Measurements from ENCODE around the gene PTPRK.

PTPRK gene

DNA sequence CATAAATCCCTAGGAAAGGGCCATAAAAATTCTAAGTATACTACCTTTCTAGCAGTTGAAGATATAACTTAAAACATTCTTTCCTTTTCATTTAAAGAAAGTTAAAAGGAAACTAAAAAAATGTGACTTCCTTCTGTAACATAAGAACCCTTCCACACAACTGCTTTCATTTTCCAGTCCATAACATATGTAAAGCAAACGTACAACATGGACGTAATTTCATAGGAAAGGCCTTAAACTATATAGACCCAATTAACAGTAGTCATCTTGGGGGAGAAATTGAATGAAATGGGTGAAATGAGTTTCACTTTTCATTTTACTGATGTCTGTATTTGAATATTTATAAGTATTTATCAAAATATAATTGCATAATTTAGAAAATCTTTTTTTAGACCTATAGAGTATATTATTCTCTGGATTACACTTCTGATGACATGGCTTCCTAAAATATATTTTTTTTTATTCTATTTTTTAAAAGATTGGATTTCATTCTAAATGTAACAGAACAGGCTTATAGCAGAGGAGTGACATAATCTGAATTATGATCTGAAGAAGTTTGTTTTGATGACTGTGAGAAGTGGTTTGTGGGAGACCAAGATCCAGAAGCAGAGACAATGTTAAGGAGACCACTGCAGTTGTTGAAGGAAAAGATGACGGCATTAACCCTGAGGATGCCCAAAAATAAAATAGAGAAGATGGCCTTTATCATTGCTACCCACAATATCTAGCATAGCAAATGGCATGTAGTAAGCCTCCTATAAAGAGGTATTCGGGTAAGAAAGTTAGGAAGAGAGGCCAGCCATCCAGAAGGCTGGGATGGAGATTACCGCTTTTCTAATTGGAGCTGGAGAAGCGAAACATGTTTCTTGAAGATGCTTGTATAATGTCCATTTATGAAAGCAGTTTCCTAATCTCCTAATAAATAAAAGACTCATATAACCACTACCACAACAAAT is 260.4 kb downstream of the PTPRK start:
- no peak for TF ChIP-seq CTCF (IDR thresholded peaks at IDR 0.05; ENCODE audit: control extremely low read depth, extremely low read depth, low read depth, missing control alignments)
- ChIA-PET POLR2A (no interaction called here), CTCF (interaction anchor here (0.9 kb wide), 1 partner anchor 14 kb away, joined by 3 read pairs; no protein-coding TSS in a partner anchor)
- DNase-seq (ENCODE audit: extremely low spot score), result no peak

DNA sequence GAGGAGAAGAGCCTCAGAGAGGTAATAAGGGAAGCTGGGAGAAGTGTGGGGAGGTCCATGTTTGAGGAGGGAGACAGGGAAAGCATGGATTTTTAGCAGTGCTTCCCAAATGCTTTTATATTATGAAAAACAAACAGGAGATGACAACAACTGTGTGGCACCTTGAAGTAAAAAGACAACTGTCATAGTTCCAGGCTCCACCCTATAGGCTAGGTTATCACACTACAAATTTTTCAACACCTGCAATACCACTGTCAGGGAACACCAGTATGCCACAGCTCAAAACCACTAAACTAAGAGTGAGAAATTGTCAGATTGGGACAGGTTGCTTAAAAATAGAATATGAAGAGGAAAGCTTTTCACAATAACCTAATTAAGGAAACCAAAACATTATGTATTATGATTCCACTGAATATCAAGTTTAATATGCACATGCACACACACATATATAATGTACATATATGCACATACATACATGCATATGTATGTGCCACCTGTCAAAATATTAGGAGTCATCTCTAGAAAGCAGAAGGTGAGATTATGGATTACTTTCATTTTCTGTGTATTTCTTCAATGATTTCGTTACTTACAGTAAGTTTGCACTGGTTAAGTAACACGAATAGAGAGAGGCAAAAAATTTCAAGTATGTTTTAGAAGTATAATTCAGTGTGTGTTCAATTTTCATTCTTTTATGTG is 261.2 kb downstream of the PTPRK start:
- DNase-seq (ENCODE audit: extremely low spot score), result no peak
- ChIA-PET CTCF (interaction anchor here (0.9 kb wide), 1 partner anchor 10 kb away, joined by 4 read pairs; no protein-coding TSS in a partner anchor), POLR2A (no interaction called here)
- no peak for TF ChIP-seq CTCF (IDR thresholded peaks at IDR 0.05; ENCODE audit: control extremely low read depth, extremely low read depth, low read depth, missing control alignments)

- ChIA-PET POLR2A (no interaction called here), CTCF (no interaction called here)
- no peak for TF ChIP-seq CTCF (IDR thresholded peaks at IDR 0.05; ENCODE audit: control extremely low read depth, extremely low read depth, low read depth, missing control alignments)
- DNase-seq (ENCODE audit: extremely low spot score), result no peak
Measured at GRCh38 chr6:128256095-128256494, 264.3 kb downstream of the PTPRK start.

DNA sequence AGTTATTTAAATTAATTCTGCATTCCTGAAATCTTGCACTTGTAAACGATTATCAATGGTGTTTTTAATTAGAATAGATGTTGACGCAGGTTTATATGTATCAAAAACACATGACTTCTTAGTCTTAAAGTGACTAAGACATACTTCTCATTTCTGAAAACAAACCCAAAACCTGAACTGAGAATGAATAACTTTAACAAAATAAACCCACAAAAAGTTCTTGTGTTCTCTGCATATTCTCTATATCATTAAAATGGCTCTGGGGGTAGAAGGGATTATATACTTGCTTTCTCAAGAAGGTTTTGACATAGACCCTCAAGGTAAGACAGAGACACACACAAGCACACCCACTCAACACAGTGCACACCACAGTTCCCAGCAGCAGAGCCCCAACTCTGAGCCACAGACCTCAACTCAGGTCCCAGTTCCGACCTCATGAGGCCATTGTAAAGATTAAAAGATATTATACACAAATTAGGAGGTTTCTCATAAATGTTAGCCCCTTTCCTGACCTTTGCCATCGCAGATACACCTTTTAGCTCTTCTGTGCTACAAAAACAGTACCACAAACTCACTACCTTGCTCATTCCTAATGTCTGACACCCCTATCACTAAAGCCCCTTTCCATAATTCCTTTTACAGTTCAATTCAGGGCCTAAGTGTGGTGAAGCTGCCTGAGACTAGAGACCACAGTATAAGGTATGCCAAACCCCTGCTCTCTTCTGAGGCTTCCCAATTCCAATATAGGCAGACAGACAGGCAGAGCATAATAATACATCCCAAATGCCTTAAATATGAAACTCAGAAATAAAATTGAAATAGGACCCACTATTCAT is 267.8 kb downstream of the PTPRK start:
- TF ChIP-seq CTCF (IDR thresholded peaks at IDR 0.05; ENCODE audit: control extremely low read depth, extremely low read depth, low read depth, missing control alignments), result no peak
- ChIA-PET CTCF (no interaction called here), POLR2A (no interaction called here)

GRCh38 chr6:128251445-128252340 is 268.7 kb downstream of the PTPRK start:
- ChIA-PET CTCF (no interaction called here), POLR2A (no interaction called here)
- TF ChIP-seq CTCF (IDR thresholded peaks at IDR 0.05; ENCODE audit: control extremely low read depth, extremely low read depth, low read depth, missing control alignments), result no peak
- DNase-seq (ENCODE audit: extremely low spot score), result no peak

More for the DNA sequence above, 267.8 kb downstream of the PTPRK start:
- no peak for DNase-seq (ENCODE audit: extremely low spot score)

Data from GM10248 (cell line).